Natural killer cell (primary cell): ENCODE data around the gene ENDOV. TPM values are rescaled to one million over a fixed set of nuclear protein-coding genes. Genes with fewer than 3 reads are reported as not detected.

Source experiments
- ATAC-seq, 3 donors: fragments of 150-1000 bp in 2 of 3; fragments of 200-7000 bp in 1 of 3; cut with Tn5 transposase; 1 replicate in 1 of 3; 2 replicates in 2 of 3; pipeline ENCODE4 v1.10.0; 2021; ENCODE audit warnings: mild to moderate bottlenecking in 2 of 3, moderate library complexity in 2 of 3
- DNase-seq, 2 donors: peaks; one replicate each; pipeline versions ENCODE4 v3.0.0 to v3.0.0-alpha.2; 2013 to 2021; ENCODE audit warnings: mixed read lengths in 1 of 2
- H3K27ac ChIP-seq: one replicate; pipeline ENCODE4 v1.5.1; 2013; ENCODE audit warnings: mild to moderate bottlenecking, low read length
- H3K27me3 ChIP-seq: one replicate; pipeline ENCODE4 v1.6.1; 2013; ENCODE audit warnings: low read length; ENCODE audit not compliant: control insufficient read depth, insufficient read depth
- H3K36me3 ChIP-seq: one replicate; pipeline ENCODE4 v1.6.1; 2013; ENCODE audit warnings: low read length; ENCODE audit not compliant: control insufficient read depth, insufficient read depth
- H3K4me1 ChIP-seq: one replicate; pipeline ENCODE4 v1.6.1; 2013; ENCODE audit warnings: low read length; ENCODE audit not compliant: control insufficient read depth, insufficient read depth
- H3K4me3 ChIP-seq: one replicate; pipeline ENCODE4 v1.5.1; 2013; ENCODE audit warnings: low read length
- H3K9me3 ChIP-seq: one replicate; pipeline ENCODE4 v1.6.1; 2013; ENCODE audit warnings: low read length; ENCODE audit not compliant: control insufficient read depth, insufficient read depth
- H3K27ac Mint-ChIP-seq, 2 donors: one replicate each; pipeline ENCODE4 v1.8.0; 2022; ENCODE audit warnings: mild to moderate bottlenecking in 2 of 2, mixed read lengths in 2 of 2, moderate library complexity in 1 of 2
- H3K27me3 Mint-ChIP-seq, 2 donors: one replicate each; pipeline ENCODE4 v1.8.0; 2022; ENCODE audit warnings: low read depth in 2 of 2, mixed read lengths in 2 of 2
- H3K36me3 Mint-ChIP-seq: one replicate; pipeline ENCODE4 v1.8.0; 2022; ENCODE audit warnings: mixed read lengths
- H3K4me1 Mint-ChIP-seq, 2 donors: one replicate each; pipeline ENCODE4 v1.8.0; 2022; ENCODE audit warnings: mixed read lengths in 2 of 2
- H3K4me3 Mint-ChIP-seq: one replicate; pipeline ENCODE4 v1.8.0; 2022; ENCODE audit warnings: mild to moderate bottlenecking, moderate library complexity, mixed read lengths
- H3K9me3 Mint-ChIP-seq, 2 donors: one replicate each; pipeline ENCODE4 v1.8.0; 2022; ENCODE audit warnings: mixed read lengths in 2 of 2
- WGBS: methylation state at CpG from one replicate; pipeline ENCODE4 v1.1.7; 2013; ENCODE audit warnings: missing lambda C conversion rate; ENCODE audit not compliant: insufficient coverage; 5-methylcytosine and 5-hydroxymethylcytosine counted together
- intact Hi-C: fragments of 100-400 bp; cut with micrococcal nuclease; formaldehyde crosslinking; loops from one replicate; pipeline ENCODE4 v1.14.2; 2022
- total RNA-seq, 4 donors: library from RNA; stranded (reverse); fragments of 120-200 nt in 1 of 4; gene quantifications; one replicate each; pipeline versions ENCODE4 v1.2.3 to v1.2.4, GENCODE V29; 2013 to 2022
- TF ChIP-seq, protein P1 (sequence below): fragments of 200-600 bp; IDR thresholded peaks from one replicate; pipeline ENCODE4 v1.8.0; 2022; ENCODE audit warnings: antibody characterized with exemption

Gene ENDOV
- total RNA-seq, 3 donors from 2014 or later (not counting 1 experiment from before 2014, with no cell fraction given) = 17.7 to 24.9 (median 18.8) TPM

DNA sequence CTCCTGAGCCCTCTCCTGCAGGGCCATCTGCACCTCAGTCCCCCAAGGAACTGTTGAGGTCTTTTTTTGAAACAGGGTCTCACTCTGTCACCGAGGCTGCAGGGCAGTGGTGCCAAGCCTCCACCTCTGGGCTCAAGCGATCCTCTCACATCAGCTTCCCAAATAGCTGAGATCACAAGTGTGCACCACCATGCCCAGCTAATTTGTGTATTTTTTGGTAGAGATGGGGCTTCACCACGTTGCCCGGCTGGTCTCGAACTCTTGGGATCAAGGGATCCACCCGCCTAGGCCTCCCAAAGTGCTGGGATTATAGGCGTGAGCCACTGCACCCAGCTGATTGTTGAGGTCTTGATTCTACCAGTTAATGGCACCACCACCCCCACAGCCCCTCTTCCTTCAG, 27.9 kb upstream of the ENDOV start:
- peaks cover 0 to 8% of the 10 kb centered on the region in 2 donors for H3K4me1 Mint-ChIP-seq
- no peaks in the 10 kb centered on the region for H3K9me3 ChIP-seq
- no peaks in the 10 kb centered on the region for H3K27me3 Mint-ChIP-seq
- intact Hi-C loops = no loop called here
- H3K27me3 ChIP-seq = no peaks in the 10 kb centered on the region
- no peak overlapping the region for H3K27ac Mint-ChIP-seq
- peaks cover 96% of the 10 kb centered on the region for H3K36me3 ChIP-seq
- TF ChIP-seq, protein P1, sequence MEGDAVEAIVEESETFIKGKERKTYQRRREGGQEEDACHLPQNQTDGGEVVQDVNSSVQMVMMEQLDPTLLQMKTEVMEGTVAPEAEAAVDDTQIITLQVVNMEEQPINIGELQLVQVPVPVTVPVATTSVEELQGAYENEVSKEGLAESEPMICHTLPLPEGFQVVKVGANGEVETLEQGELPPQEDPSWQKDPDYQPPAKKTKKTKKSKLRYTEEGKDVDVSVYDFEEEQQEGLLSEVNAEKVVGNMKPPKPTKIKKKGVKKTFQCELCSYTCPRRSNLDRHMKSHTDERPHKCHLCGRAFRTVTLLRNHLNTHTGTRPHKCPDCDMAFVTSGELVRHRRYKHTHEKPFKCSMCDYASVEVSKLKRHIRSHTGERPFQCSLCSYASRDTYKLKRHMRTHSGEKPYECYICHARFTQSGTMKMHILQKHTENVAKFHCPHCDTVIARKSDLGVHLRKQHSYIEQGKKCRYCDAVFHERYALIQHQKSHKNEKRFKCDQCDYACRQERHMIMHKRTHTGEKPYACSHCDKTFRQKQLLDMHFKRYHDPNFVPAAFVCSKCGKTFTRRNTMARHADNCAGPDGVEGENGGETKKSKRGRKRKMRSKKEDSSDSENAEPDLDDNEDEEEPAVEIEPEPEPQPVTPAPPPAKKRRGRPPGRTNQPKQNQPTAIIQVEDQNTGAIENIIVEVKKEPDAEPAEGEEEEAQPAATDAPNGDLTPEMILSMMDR = no peak
- H3K4me3 ChIP-seq = no peak overlapping the region
- no peak overlapping the region for H3K4me3 Mint-ChIP-seq
- H3K27ac ChIP-seq = no peak overlapping the region
- 93% methylated on average over 7 of the region's 7 CpGs for WGBS
- no peak for DNase-seq
- H3K36me3 Mint-ChIP-seq = peaks cover 36% of the 10 kb centered on the region
- H3K4me1 ChIP-seq = no peaks in the 10 kb centered on the region
- no peaks in the 10 kb centered on the region for H3K9me3 Mint-ChIP-seq
- no peak for ATAC-seq

DNA sequence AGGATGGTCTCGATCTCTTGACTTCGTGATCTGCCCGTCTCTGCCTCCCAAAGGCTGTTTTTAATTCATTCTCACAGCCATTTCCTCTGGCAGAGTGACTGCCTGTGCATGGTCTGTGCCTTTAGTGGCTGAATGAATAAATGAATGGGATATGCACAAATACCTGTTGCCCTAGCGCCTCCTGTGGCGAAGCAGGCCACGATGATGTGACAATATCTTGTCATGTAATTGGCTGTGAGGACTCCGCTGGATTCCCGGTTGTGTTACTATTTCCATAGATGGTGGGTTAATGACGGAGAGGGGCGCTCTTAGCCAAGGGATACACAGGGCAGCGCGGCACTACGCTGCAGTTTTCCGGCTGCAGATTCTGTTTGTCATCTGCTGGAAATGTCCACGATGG, 26.8 kb upstream of the ENDOV start:
- H3K9me3 Mint-ChIP-seq = no peaks in the 10 kb centered on the region
- no peaks in the 10 kb centered on the region for H3K4me1 ChIP-seq
- no peaks in the 10 kb centered on the region for H3K9me3 ChIP-seq
- no peaks in the 10 kb centered on the region for H3K27me3 ChIP-seq
- 94% methylated on average over 14 of the region's 15 CpGs for WGBS
- TF ChIP-seq, protein P1 = no peak
- no peaks in the 10 kb centered on the region for H3K27me3 Mint-ChIP-seq
- peaks cover 94% of the 10 kb centered on the region for H3K36me3 ChIP-seq
- no peak for ATAC-seq
- H3K36me3 Mint-ChIP-seq = peaks cover 29% of the 10 kb centered on the region
- H3K27ac ChIP-seq = no peak overlapping the region
- H3K4me3 ChIP-seq = no peak overlapping the region
- no peak for DNase-seq
- no peak overlapping the region for H3K27ac Mint-ChIP-seq
- no peak overlapping the region for H3K4me3 Mint-ChIP-seq
- peaks cover 0 to 8% of the 10 kb centered on the region in 2 donors for H3K4me1 Mint-ChIP-seq
- intact Hi-C loops = no loop called here

DNA sequence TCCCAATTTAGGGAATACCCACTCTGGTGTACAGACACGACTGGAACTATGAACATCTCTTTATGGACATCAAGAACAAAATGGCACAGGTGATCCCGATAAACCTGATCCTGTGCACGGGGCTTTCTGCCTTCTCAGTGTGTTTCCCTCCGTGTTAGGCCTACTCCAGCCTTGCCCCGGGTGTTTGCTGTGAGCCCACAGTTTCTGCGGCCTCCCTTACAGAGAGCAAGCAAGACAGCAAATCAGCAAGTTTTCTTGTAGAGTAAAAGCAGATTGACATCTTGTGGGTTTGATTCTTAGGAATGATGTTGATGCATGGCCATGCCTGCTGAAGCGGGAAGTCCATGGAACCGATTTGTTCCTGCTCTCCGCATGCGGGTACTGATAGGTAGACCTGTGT, 26.4 kb upstream of the ENDOV start:
- intact Hi-C loops = no loop called here
- no peaks in the 10 kb centered on the region for H3K9me3 ChIP-seq
- DNase-seq = no peak
- H3K4me3 ChIP-seq = no peak overlapping the region
- TF ChIP-seq, protein P1 = no peak
- Mint-ChIP-seq H3K27me3 (no peaks in the 10 kb centered on the region), H3K36me3 (peaks cover 24% of the 10 kb centered on the region), H3K4me1 (peaks cover 0 to 8% of the 10 kb centered on the region in 2 donors), H3K9me3 (no peaks in the 10 kb centered on the region), H3K27ac (peak overlapping the region in 1 of 2 donors; percentile 51), H3K4me3 (no peak overlapping the region)
- H3K4me1 ChIP-seq = no peaks in the 10 kb centered on the region
- H3K36me3 ChIP-seq = peaks cover 94% of the 10 kb centered on the region
- no peak for ATAC-seq
- H3K27ac ChIP-seq = no peak overlapping the region
- no peaks in the 10 kb centered on the region for H3K27me3 ChIP-seq
- WGBS = 98% methylated on average over 10 of the region's 10 CpGs
